Measurements from ENCODE around the gene SERHL2.
"Not testable (repeated sequence)": the region's sequence is repeated elsewhere in the genome, so short reads cannot be mapped to it uniquely, and the experiment has no call there.

Gene SERHL2

GRCh38 chr22:42518638-42519524 is 34.9 kb upstream of the SERHL2 start:
- H2AFZ ChIP-seq (ENCODE audit: low read length, unreplicated experiment); H3K27me3 ChIP-seq (ENCODE audit: insufficient read depth, low read length); H3K36me3 ChIP-seq (ENCODE audit: insufficient read depth, low read length); H3K4me1 ChIP-seq (ENCODE audit: control insufficient read depth, insufficient read depth, low read length, unreplicated experiment); H3K27ac ChIP-seq (ENCODE audit: low read depth, low read length); H3K79me2 ChIP-seq (ENCODE audit: control insufficient read depth, insufficient read depth, low read length, unreplicated experiment): not testable (repeated sequence)
- peak overlapping the region; percentile 78 for H3K4me3 ChIP-seq (ENCODE audit: low read depth, low read length)

- H3K27me3 ChIP-seq (ENCODE audit: insufficient read depth, low read length): no peaks in the 10 kb centered on the region
- no peak within 1 kb of the TSS for H3K27ac ChIP-seq (ENCODE audit: low read depth, low read length)
- H3K4me1 ChIP-seq (ENCODE audit: control insufficient read depth, insufficient read depth, low read length, unreplicated experiment): peaks cover 4% of the 10 kb centered on the region
- H3K79me2 ChIP-seq (ENCODE audit: control insufficient read depth, insufficient read depth, low read length, unreplicated experiment): peaks cover 9% of the 10 kb centered on the region
- peak within 1 kb of the TSS; percentile 89 for H2AFZ ChIP-seq (ENCODE audit: low read length, unreplicated experiment)
- H3K36me3 ChIP-seq (ENCODE audit: insufficient read depth, low read length): no peaks in the 10 kb centered on the region
- peak within 1 kb of the TSS; percentile 78 for H3K4me3 ChIP-seq (ENCODE audit: low read depth, low read length)
Measured at GRCh38 chr22:42519525-42520401, 34.0 kb upstream of the SERHL2 start, which contains the start of gene RRP7A. RRP7A (minus strand) TSS chr22:42519796; CDS start chr22:42519786, 10 bp downstream.

GRCh38 chr22:42521228-42521546 is 32.6 kb upstream of the SERHL2 start:
- Histone ChIP-seq H2AFZ (ENCODE audit: low read length, unreplicated experiment) (no peak overlapping the region), H3K79me2 (ENCODE audit: control insufficient read depth, insufficient read depth, low read length, unreplicated experiment) (peaks cover 9% of the 10 kb centered on the region), H3K27me3 (ENCODE audit: insufficient read depth, low read length) (no peaks in the 10 kb centered on the region), H3K27ac (ENCODE audit: low read depth, low read length) (no peak overlapping the region), H3K4me1 (ENCODE audit: control insufficient read depth, insufficient read depth, low read length, unreplicated experiment) (peaks cover 4% of the 10 kb centered on the region), H3K36me3 (ENCODE audit: insufficient read depth, low read length) (no peaks in the 10 kb centered on the region), H3K4me3 (ENCODE audit: low read depth, low read length) (no peak overlapping the region)

- no peak overlapping the region for H2AFZ ChIP-seq (ENCODE audit: low read length, unreplicated experiment)
- peaks cover 4% of the 10 kb centered on the region for H3K4me1 ChIP-seq (ENCODE audit: control insufficient read depth, insufficient read depth, low read length, unreplicated experiment)
- H3K4me3 ChIP-seq (ENCODE audit: low read depth, low read length): no peak overlapping the region
- no peaks in the 10 kb centered on the region for H3K36me3 ChIP-seq (ENCODE audit: insufficient read depth, low read length)
- no peak overlapping the region for H3K27ac ChIP-seq (ENCODE audit: low read depth, low read length)
- H3K27me3 ChIP-seq (ENCODE audit: insufficient read depth, low read length): no peaks in the 10 kb centered on the region
- peaks cover 7% of the 10 kb centered on the region for H3K79me2 ChIP-seq (ENCODE audit: control insufficient read depth, insufficient read depth, low read length, unreplicated experiment)
Measured at GRCh38 chr22:42522546-42522945, 31.2 kb upstream of the SERHL2 start.

- Histone ChIP-seq H3K4me3 (ENCODE audit: low read depth, low read length) (no peak overlapping the region), H2AFZ (ENCODE audit: low read length, unreplicated experiment) (no peak overlapping the region), H3K27me3 (ENCODE audit: insufficient read depth, low read length) (no peaks in the 10 kb centered on the region), H3K36me3 (ENCODE audit: insufficient read depth, low read length) (no peaks in the 10 kb centered on the region), H3K27ac (ENCODE audit: low read depth, low read length) (no peak overlapping the region), H3K4me1 (ENCODE audit: control insufficient read depth, insufficient read depth, low read length, unreplicated experiment) (no peaks in the 10 kb centered on the region), H3K79me2 (ENCODE audit: control insufficient read depth, insufficient read depth, low read length, unreplicated experiment) (no peaks in the 10 kb centered on the region)
Measured at GRCh38 chr22:42528591-42529307, 25.0 kb upstream of the SERHL2 start.

- not testable (repeated sequence) for H3K36me3 ChIP-seq (ENCODE audit: insufficient read depth, low read length); H3K4me3 ChIP-seq (ENCODE audit: low read depth, low read length); H3K4me1 ChIP-seq (ENCODE audit: control insufficient read depth, insufficient read depth, low read length, unreplicated experiment); H3K79me2 ChIP-seq (ENCODE audit: control insufficient read depth, insufficient read depth, low read length, unreplicated experiment); H3K27me3 ChIP-seq (ENCODE audit: insufficient read depth, low read length); H2AFZ ChIP-seq (ENCODE audit: low read length, unreplicated experiment); H3K27ac ChIP-seq (ENCODE audit: low read depth, low read length)
Measured at GRCh38 chr22:42529435-42529834, 24.3 kb upstream of the SERHL2 start.

- not testable (repeated sequence) for H3K27ac ChIP-seq (ENCODE audit: low read depth, low read length); H3K4me3 ChIP-seq (ENCODE audit: low read depth, low read length); H3K4me1 ChIP-seq (ENCODE audit: control insufficient read depth, insufficient read depth, low read length, unreplicated experiment); H3K36me3 ChIP-seq (ENCODE audit: insufficient read depth, low read length); H3K79me2 ChIP-seq (ENCODE audit: control insufficient read depth, insufficient read depth, low read length, unreplicated experiment); H3K27me3 ChIP-seq (ENCODE audit: insufficient read depth, low read length); H2AFZ ChIP-seq (ENCODE audit: low read length, unreplicated experiment)
Measured at GRCh38 chr22:42531401-42532084, 22.2 kb upstream of the SERHL2 start.

GRCh38 chr22:42533638-42533977 is 20.1 kb upstream of the SERHL2 start:
- Histone ChIP-seq H3K4me3 (ENCODE audit: low read depth, low read length) (no peak overlapping the region), H3K27me3 (ENCODE audit: insufficient read depth, low read length) (no peaks in the 10 kb centered on the region), H3K79me2 (ENCODE audit: control insufficient read depth, insufficient read depth, low read length, unreplicated experiment) (no peaks in the 10 kb centered on the region), H2AFZ (ENCODE audit: low read length, unreplicated experiment) (no peak overlapping the region), H3K4me1 (ENCODE audit: control insufficient read depth, insufficient read depth, low read length, unreplicated experiment) (no peaks in the 10 kb centered on the region), H3K27ac (ENCODE audit: low read depth, low read length) (no peak overlapping the region), H3K36me3 (ENCODE audit: insufficient read depth, low read length) (no peaks in the 10 kb centered on the region)

- H3K4me1 ChIP-seq (ENCODE audit: control insufficient read depth, insufficient read depth, low read length, unreplicated experiment); H3K27me3 ChIP-seq (ENCODE audit: insufficient read depth, low read length); H3K4me3 ChIP-seq (ENCODE audit: low read depth, low read length); H3K27ac ChIP-seq (ENCODE audit: low read depth, low read length); H2AFZ ChIP-seq (ENCODE audit: low read length, unreplicated experiment); H3K79me2 ChIP-seq (ENCODE audit: control insufficient read depth, insufficient read depth, low read length, unreplicated experiment); H3K36me3 ChIP-seq (ENCODE audit: insufficient read depth, low read length): not testable (repeated sequence)
Measured at GRCh38 chr22:42535082-42535731, 18.5 kb upstream of the SERHL2 start.

GRCh38 chr22:42536166-42536565 is 17.6 kb upstream of the SERHL2 start:
- no peak overlapping the region for H3K4me3 ChIP-seq (ENCODE audit: low read depth, low read length)
- H2AFZ ChIP-seq (ENCODE audit: low read length, unreplicated experiment): no peak overlapping the region
- H3K79me2 ChIP-seq (ENCODE audit: control insufficient read depth, insufficient read depth, low read length, unreplicated experiment): no peaks in the 10 kb centered on the region
- no peaks in the 10 kb centered on the region for H3K4me1 ChIP-seq (ENCODE audit: control insufficient read depth, insufficient read depth, low read length, unreplicated experiment)
- no peaks in the 10 kb centered on the region for H3K36me3 ChIP-seq (ENCODE audit: insufficient read depth, low read length)
- H3K27me3 ChIP-seq (ENCODE audit: insufficient read depth, low read length): no peaks in the 10 kb centered on the region
- H3K27ac ChIP-seq (ENCODE audit: low read depth, low read length): no peak overlapping the region
